Neural cell (in vitro differentiated cells): Measurements from ENCODE around the gene CAPN13. TPM values are rescaled to one million over a fixed set of nuclear protein-coding genes. Genes with fewer than 3 reads are reported as not detected.

ENCODE experiments used
- H2AFZ ChIP-seq: fragments of 200-600, 300-800 bp; sonication (generic), shearing (Covaris generic); 2 replicates; pipeline ENCODE4 v1.6.0; 2014; ENCODE audit warnings: low read depth, mild to moderate bottlenecking, antibody characterized with exemption, low read length, moderate library complexity
- H3F3A ChIP-seq: fragments of 200-600 bp; shearing (Covaris generic); 2 replicates; pipeline ENCODE4 v1.6.1; 2016; ENCODE audit warnings: mild to moderate bottlenecking, moderate library complexity, mixed read lengths, antibody characterized with exemption, low read length; ENCODE audit not compliant: insufficient read depth, poor library complexity, severe bottlenecking
- H3K27ac ChIP-seq: fragments of 200-600, 300-800 bp; sonication (generic), shearing (Covaris generic); 2 replicates; pipeline ENCODE4 v1.5.1; 2014; ENCODE audit warnings: mild to moderate bottlenecking, low read length, moderate library complexity
- H3K27me3 ChIP-seq: fragments of 300-800, 200-600 bp; sonication (generic), shearing (Covaris generic); 2 replicates; pipeline ENCODE4 v1.6.0; 2014; ENCODE audit warnings: mild to moderate bottlenecking, low read depth, low read length, moderate library complexity; ENCODE audit not compliant: insufficient read depth
- H3K36me3 ChIP-seq: fragments of 300-800, 200-600 bp; sonication (generic), shearing (Covaris generic); 2 replicates; pipeline ENCODE4 v1.5.1; 2014; ENCODE audit warnings: mild to moderate bottlenecking, antibody characterized with exemption, low read length, moderate library complexity; ENCODE audit not compliant: insufficient read depth
- H3K4me2 ChIP-seq: fragments of 300-800, 200-600 bp; sonication (generic), shearing (Covaris generic); 2 replicates; pipeline ENCODE4 v1.6.0; 2014; ENCODE audit warnings: mild to moderate bottlenecking, low read length
- H3K4me3 ChIP-seq: fragments of 300-800, 200-600 bp; sonication (generic), shearing (Covaris generic); 2 replicates; pipeline ENCODE4 v1.5.1; 2014; ENCODE audit warnings: mild to moderate bottlenecking, low read length, moderate library complexity
- H3K79me2 ChIP-seq: fragments of 200-600 bp; shearing (Covaris generic); replicated peaks from 2 replicates; pipeline ENCODE4 v1.6.0; 2014; ENCODE audit warnings: mild to moderate bottlenecking, low read length, moderate library complexity; ENCODE audit not compliant: insufficient read depth
- H3K9ac ChIP-seq: fragments of 300-800, 200-600 bp; sonication (generic), shearing (Covaris generic); 2 replicates; pipeline ENCODE4 v1.6.1; 2016; ENCODE audit warnings: mild to moderate bottlenecking, low read length, mixed read lengths
- H3K9me2 ChIP-seq: fragments of 200-600 bp; shearing (Covaris generic); 2 replicates; pipeline ENCODE4 v1.6.1; 2016; ENCODE audit warnings: mild to moderate bottlenecking, low read length, mixed read lengths; ENCODE audit not compliant: insufficient read depth
- H3K9me3 ChIP-seq: fragments of 200-600, 300-800 bp; sonication (generic), shearing (Covaris generic); 2 replicates; pipeline ENCODE4 v1.6.1; 2016; ENCODE audit warnings: mild to moderate bottlenecking, mixed run types, low read length, moderate library complexity, mixed read lengths
- H4K20me1 ChIP-seq: fragments of 200-600 bp; shearing (Covaris generic); 2 replicates; pipeline ENCODE4 v1.6.1; 2016; ENCODE audit warnings: mild to moderate bottlenecking, mixed run types; ENCODE audit not compliant: insufficient read depth
- EP300 ChIP-seq: fragments of 450-650 bp; conservative IDR thresholded peaks from 2 replicates; pipeline ENCODE4 v1.6.1; 2014; ENCODE audit warnings: antibody characterized with exemption, mild to moderate bottlenecking, moderate library complexity; ENCODE audit not compliant: poor library complexity, severe bottlenecking
- EZH2 ChIP-seq: fragments of 200-600, 300-800 bp; shearing (Covaris generic), sonication (generic); IDR thresholded peaks from 2 replicates; pipeline ENCODE4 v1.6.1; 2014; ENCODE audit warnings: antibody characterized with exemption, low read length, borderline replicate concordance, mild to moderate bottlenecking; ENCODE audit not compliant: insufficient read depth, poor library complexity, severe bottlenecking
- POLR2AphosphoS5 ChIP-seq: IDR thresholded peaks from 2 replicates; pipeline ENCODE4 v1.6.1; 2012
- RAD21 ChIP-seq: fragments of 450-650 bp; conservative IDR thresholded peaks from 2 replicates; pipeline ENCODE4 v1.6.1; 2014; ENCODE audit warnings: antibody characterized with exemption, mild to moderate bottlenecking, moderate library complexity
- REST ChIP-seq: IDR thresholded peaks from 2 replicates; pipeline ENCODE4 v1.6.1; 2012; ENCODE audit warnings: borderline replicate concordance
- SMC3 ChIP-seq: fragments of 450-650 bp; conservative IDR thresholded peaks from 2 replicates; pipeline ENCODE4 v1.6.1; 2014; ENCODE audit warnings: antibody characterized with exemption, mild to moderate bottlenecking, moderate library complexity; ENCODE audit not compliant: poor library complexity
- TAF1 ChIP-seq: IDR thresholded peaks from 2 replicates; pipeline ENCODE4 v1.6.1; 2012; ENCODE audit warnings: low read depth
- polyA plus RNA-seq: library from polyadenylated mRNA; depleted of rRNA; stranded (reverse); fragments of >200 nt; gene quantifications from 2 replicates; pipeline ENCODE4 v1.2.3, GENCODE V29; 2014
- TF ChIP-seq, protein P1 (sequence below): fragments of 450-650 bp; IDR thresholded peaks from 2 replicates; pipeline ENCODE4 v1.5.1; 2014; ENCODE audit warnings: antibody characterized with exemption, mild to moderate bottlenecking, moderate library complexity; ENCODE audit not compliant: poor library complexity, severe bottlenecking

Gene CAPN13
- polyA plus RNA-seq, 1 donor from 2014 or later: not detected

GRCh38 chr2:30786923-30787685 is 20.1 kb downstream of the CAPN13 start:
- Histone ChIP-seq H3K4me2 (no peak overlapping the region), H3K9me2 (no peaks in the 10 kb centered on the region), H3K27me3 (no peaks in the 10 kb centered on the region), H3K79me2 (no peaks in the 10 kb centered on the region), H2AFZ (no peak overlapping the region), H3F3A (no peaks in the 10 kb centered on the region), H3K36me3 (no peaks in the 10 kb centered on the region), H4K20me1 (no peaks in the 10 kb centered on the region), H3K9ac (no peak overlapping the region), H3K27ac (no peak overlapping the region), H3K9me3 (no peaks in the 10 kb centered on the region), H3K4me3 (no peak overlapping the region)
- TF ChIP-seq REST: no peak
- TF ChIP-seq, protein P1, sequence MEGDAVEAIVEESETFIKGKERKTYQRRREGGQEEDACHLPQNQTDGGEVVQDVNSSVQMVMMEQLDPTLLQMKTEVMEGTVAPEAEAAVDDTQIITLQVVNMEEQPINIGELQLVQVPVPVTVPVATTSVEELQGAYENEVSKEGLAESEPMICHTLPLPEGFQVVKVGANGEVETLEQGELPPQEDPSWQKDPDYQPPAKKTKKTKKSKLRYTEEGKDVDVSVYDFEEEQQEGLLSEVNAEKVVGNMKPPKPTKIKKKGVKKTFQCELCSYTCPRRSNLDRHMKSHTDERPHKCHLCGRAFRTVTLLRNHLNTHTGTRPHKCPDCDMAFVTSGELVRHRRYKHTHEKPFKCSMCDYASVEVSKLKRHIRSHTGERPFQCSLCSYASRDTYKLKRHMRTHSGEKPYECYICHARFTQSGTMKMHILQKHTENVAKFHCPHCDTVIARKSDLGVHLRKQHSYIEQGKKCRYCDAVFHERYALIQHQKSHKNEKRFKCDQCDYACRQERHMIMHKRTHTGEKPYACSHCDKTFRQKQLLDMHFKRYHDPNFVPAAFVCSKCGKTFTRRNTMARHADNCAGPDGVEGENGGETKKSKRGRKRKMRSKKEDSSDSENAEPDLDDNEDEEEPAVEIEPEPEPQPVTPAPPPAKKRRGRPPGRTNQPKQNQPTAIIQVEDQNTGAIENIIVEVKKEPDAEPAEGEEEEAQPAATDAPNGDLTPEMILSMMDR: no peak
- no peak for TF ChIP-seq EZH2
- no peak for TF ChIP-seq SMC3
- TF ChIP-seq EP300: no peak
- TF ChIP-seq RAD21: no peak
- TF ChIP-seq POLR2AphosphoS5: no peak

DNA sequence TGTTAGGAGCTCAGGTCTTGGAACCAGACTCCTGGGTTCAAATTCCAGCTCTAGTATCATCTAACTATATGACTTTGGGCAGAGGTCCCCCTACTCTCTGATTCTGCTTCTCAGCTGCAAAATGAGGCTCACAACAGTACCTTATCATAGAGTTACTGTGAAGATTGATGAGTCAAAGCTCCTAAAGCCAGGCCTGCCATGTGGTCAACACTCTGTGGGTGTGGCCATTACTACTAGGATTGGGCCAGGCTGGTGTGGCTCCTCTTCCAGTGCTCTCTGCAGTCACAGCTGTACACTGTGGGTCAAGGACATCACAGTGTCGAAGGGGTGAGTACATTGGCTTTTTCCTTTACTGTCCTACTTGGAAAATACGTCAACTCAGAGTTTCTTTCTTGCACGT is 22.6 kb downstream of the CAPN13 start:
- no peaks in the 10 kb centered on the region for H3K36me3 ChIP-seq
- TF ChIP-seq EZH2 (no peak), SMC3 (no peak), RAD21 (no peak), TAF1 (no peak), POLR2AphosphoS5 (no peak)
- TF ChIP-seq, protein P1: no peak
- no peaks in the 10 kb centered on the region for H3K9me3 ChIP-seq
- H3K9me2 ChIP-seq: no peaks in the 10 kb centered on the region
- no peak overlapping the region for H3K9ac ChIP-seq
- H4K20me1 ChIP-seq: no peaks in the 10 kb centered on the region
- H3F3A ChIP-seq: no peaks in the 10 kb centered on the region
- no peak overlapping the region for H3K4me2 ChIP-seq
- H2AFZ ChIP-seq: no peak overlapping the region
- H3K79me2 ChIP-seq: no peaks in the 10 kb centered on the region
- H3K27me3 ChIP-seq: no peaks in the 10 kb centered on the region
- no peak overlapping the region for H3K4me3 ChIP-seq
- H3K27ac ChIP-seq: no peak overlapping the region
